ENCODE measurements around the gene IFNA8.

IFNA8 gene

DNA sequence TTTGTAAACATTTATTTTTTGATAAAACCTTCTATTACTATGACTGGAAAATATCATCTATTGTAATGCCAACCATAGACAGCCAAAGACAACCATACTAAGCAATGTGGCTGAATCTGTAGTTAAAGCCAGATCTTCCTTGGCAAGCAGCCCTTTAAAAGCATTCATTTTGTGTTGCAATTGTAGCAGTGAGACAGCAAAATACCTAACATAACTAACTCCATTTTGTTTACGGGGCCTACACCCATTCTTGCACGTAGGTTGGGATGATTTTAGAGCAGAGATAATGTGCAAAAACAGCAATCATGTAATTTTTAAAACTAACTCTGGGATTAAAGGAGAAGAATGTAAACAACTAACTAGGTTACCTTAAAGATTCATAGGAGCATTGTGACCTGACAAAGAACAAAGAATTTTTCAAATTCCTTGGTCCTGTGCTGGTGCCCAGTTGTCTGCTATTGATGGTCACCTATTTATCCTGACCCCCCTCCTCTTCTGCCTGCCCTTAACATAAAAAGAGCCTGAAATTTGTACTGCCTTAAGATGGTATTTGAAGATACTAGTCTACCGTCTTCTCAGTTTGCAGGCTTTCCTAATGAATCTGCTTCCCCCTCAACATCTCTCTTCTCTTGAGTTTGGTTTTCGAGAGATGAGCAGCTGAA lies 41.9 kb downstream of the IFNA8 start:
- TF ChIP-seq, protein P1, sequence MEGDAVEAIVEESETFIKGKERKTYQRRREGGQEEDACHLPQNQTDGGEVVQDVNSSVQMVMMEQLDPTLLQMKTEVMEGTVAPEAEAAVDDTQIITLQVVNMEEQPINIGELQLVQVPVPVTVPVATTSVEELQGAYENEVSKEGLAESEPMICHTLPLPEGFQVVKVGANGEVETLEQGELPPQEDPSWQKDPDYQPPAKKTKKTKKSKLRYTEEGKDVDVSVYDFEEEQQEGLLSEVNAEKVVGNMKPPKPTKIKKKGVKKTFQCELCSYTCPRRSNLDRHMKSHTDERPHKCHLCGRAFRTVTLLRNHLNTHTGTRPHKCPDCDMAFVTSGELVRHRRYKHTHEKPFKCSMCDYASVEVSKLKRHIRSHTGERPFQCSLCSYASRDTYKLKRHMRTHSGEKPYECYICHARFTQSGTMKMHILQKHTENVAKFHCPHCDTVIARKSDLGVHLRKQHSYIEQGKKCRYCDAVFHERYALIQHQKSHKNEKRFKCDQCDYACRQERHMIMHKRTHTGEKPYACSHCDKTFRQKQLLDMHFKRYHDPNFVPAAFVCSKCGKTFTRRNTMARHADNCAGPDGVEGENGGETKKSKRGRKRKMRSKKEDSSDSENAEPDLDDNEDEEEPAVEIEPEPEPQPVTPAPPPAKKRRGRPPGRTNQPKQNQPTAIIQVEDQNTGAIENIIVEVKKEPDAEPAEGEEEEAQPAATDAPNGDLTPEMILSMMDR (IDR thresholded peaks at IDR 0.05; ENCODE audit: low read depth, low read length, missing control alignments), result no peak
- no peak overlapping the region for H3K4me3 ChIP-seq (ENCODE audit: low read depth, low read length)
- DNase-seq (ENCODE audit: low read depth), result no peak

DNA sequence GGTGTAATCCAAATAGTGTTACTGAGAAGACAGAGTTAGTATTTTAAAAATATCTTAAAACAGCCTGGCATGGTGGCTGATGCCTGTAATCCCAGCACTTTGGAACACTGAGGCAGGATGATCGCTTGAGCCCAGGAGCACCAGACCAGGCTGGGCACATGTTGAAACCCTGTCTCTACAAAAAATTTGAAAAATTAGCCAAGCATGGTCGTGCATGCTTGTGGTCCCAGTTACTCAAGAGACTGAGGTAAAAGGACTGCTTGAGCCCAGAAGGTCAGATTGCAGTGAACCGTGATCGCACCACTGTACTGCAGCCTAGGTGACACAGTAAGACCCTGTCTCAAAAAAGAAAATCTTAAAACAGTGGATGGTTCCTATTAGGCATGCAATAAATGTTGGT lies 43.8 kb downstream of the IFNA8 start:
- TF ChIP-seq, protein P1 (IDR thresholded peaks at IDR 0.05; ENCODE audit: low read depth, low read length, missing control alignments), result no peak
- no peak for DNase-seq (ENCODE audit: low read depth)
- no peak overlapping the region for H3K4me3 ChIP-seq (ENCODE audit: low read depth, low read length)

DNA sequence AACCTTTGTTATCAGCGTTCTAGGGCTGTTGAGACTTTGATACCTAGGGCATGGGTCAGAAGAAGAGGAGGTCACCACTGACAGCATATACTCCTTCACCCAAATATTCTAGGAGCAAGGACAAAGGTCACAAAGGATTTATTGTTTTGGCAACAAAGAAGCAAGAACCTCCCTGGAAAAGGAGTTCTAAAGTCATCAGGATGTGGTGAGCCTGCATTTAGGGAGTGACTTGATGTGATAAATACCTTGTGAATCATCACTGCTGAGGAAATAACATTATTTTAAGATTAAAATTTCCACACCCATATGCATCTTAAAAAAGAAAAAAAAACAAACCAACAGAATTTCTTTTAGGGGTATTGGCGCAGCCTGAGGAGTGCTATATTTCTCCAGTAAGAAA lies 45.2 kb downstream of the IFNA8 start:
- H3K4me3 ChIP-seq (ENCODE audit: low read depth, low read length), result no peak overlapping the region
- TF ChIP-seq, protein P1 (IDR thresholded peaks at IDR 0.05; ENCODE audit: low read depth, low read length, missing control alignments), result no peak
- DNase-seq (ENCODE audit: low read depth), result no peak

DNA sequence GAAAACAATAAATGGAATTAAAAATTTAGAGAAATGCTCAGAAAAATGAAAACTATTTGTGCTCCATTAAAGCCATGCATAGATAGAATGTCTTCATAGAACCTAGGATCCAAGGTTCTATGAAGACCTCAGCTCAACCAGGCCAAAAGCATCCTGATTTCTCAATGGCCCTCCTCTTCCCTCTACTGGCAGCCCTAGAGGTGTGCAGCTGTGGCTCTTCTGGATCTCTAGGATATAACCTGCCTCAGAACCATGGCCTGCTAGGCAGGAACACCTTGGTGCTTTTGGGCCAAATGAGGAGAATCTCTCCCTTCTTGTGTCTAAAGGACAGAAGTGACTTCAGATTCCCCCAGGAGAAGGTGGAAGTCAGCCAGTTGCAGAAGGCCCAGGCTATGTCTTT lies 46.4 kb downstream of the IFNA8 start:
- TF ChIP-seq, protein P1 (IDR thresholded peaks at IDR 0.05; ENCODE audit: low read depth, low read length, missing control alignments), result peak; percentile 83
- no peak overlapping the region for H3K4me3 ChIP-seq (ENCODE audit: low read depth, low read length)
- DNase-seq (ENCODE audit: low read depth), result no peak
